HG03575 (cell line): ENCODE data around the gene MFAP2.

ENCODE experiments used
- ATAC-seq: cut with Tn5 transposase; IDR thresholded peaks from one replicate; pipeline ENCODE4 v1.9.1; 2021; ENCODE audit not compliant: unreplicated experiment, insufficient number of reproducible peaks, low FRiP score; ENCODE audit errors: extremely low read depth

MFAP2 gene

DNA sequence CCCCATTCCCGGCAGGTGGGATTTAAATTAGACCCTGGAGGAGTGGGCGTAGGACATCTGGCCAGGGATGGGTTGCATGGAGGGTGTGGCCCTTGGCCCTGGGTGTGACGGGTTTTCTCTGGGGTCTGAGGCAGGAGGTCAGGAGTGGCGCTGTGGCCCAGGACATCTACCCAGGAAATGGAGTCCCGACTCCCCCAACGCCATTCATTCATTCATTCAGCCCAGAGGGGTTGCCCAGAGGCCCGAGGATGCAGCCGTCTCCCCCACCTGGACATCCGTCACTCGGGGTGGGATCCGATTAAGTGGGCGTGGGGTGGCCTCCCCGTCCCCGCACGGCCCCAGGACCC lies 30.6 kb upstream of the MFAP2 start:
- no peak for ATAC-seq

- no peak for ATAC-seq
Measured at GRCh38 chr1:17009706-17010105, 29.3 kb upstream of the MFAP2 start.

GRCh38 chr1:17008208-17008855 lies 27.9 kb upstream of the MFAP2 start:
- no peak for ATAC-seq

- ATAC-seq = no peak
Measured at GRCh38 chr1:17007121-17007520, 26.7 kb upstream of the MFAP2 start.

- no peak for ATAC-seq
Measured at GRCh38 chr1:17005365-17005740, 24.9 kb upstream of the MFAP2 start.

DNA sequence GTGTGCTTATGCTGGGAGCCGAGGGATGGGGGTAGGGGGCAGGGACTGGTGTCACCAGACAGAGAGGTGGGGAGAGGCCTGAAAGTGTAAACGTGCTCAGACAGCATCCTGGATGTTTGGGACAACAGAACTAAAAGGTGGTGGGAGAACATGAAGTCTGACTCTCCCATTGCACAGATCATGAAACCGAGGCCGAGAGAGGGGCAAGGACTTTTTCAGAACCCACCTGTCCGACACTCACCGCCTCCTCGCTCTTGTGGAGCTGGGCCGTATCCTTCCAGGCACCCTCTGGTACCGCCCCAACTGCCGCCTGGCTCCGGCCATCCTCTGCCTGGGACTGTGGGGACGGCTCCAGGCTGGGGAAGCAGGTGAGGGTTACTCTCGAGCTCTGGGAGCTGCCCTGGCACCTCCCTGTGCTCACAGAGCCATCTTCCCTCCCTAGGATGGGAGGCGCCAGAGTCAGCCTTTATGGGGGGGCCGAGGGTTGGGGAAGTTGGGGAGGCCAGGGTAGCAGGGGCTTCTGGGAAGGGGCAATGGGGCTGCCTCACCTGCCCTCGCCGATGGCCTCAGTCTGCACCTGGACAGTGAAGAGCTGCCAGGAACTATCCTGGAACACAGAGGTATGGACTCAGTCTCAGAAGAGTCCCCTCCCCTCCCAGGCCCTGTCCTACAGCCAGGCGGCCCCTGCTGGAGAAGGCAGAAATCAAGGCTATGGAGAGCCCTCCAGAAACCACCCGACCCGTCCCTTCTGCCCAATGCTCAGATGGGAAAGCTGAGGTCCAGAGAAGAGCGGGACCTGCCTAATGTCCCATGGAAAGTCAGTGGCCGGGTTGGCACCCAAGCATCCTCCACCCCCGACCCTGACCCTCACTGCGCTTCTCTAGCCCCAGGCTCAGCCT lies 24.3 kb upstream of the MFAP2 start:
- no peak for ATAC-seq

GRCh38 chr1:17002524-17002902 lies 22.1 kb upstream of the MFAP2 start:
- no peak for ATAC-seq

DNA sequence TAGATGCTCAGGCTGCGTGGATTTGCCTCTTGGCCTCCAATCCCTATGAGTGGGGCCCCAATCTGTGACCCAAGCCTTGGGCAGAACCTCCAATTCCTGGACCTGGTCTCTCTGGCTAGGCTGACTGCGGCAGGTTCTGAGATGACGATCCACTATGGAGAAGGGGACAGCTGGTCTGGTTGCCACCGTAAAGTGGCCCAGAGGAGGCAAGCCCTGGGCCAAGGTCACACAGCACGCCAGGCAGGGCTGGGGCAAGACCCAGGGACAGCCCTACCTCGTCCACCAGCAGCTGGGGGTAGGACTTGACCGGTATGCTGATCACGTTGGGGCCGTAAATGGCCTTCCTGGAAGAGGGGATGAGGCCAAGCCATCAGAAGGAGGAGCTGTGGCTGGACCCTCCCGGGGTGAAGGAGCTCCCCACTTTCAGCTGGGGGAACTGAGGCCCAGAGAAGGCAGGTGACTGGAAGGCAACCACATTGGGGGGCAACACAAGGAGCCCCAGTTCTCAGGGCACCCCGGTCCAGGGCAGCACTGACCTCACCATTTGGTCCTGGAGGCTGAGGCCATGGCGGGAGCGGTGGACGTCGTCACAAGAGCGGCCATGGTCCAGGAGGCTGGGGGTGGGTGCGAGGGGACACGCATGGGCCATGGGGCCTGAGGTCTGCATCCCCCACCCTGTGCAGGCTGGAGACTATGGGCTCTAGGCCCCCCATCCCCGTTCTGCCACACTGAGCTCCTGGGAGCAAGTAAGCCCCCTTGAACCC lies 21.5 kb upstream of the MFAP2 start:
- ATAC-seq = no peak

- no peak for ATAC-seq
Measured at GRCh38 chr1:16999863-17000262, 19.4 kb upstream of the MFAP2 start.

DNA sequence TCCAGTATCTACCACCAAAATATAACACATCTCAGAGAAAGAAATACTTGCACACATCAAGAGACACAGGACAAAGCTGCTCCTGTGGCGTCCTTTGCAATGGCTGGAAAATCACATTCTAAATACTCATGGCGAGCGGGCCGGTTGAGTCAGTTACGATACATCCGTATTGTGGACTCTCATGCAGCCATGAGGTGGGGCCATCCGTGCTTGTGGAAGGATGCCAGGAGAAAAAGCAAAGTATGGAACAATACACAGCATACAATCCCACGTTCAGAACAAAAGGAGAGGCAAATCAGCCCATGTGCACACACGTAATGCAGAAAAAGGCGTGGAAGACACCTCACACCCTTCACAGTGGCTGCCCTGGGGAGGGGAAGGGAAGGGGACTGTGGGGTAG lies 18.2 kb upstream of the MFAP2 start:
- ATAC-seq = no peak

- no peak for ATAC-seq
Measured at GRCh38 chr1:16996845-16997244, 16.4 kb upstream of the MFAP2 start.

GRCh38 chr1:16993521-16994038 lies 13.2 kb upstream of the MFAP2 start:
- ATAC-seq = no peak

DNA sequence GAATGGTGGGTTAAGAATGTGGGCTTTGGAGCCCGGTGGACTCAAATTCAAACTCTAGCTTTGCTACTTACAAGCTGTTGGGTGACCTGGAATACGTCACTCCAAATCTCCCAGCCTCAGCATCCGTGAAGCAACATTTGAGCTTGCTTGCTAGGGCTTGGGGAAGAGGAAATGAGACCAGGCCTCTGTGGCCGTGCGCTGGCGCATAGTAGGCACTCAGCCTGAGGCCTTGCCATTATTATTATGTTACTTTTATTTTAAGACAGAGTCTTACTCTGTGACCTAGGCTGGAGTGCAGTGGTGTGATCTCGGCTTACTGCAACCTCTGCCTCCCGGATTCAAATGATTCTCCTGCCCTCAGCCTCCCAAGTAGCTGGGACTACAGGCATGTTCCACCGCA lies 12.3 kb upstream of the MFAP2 start:
- ATAC-seq = no peak

DNA sequence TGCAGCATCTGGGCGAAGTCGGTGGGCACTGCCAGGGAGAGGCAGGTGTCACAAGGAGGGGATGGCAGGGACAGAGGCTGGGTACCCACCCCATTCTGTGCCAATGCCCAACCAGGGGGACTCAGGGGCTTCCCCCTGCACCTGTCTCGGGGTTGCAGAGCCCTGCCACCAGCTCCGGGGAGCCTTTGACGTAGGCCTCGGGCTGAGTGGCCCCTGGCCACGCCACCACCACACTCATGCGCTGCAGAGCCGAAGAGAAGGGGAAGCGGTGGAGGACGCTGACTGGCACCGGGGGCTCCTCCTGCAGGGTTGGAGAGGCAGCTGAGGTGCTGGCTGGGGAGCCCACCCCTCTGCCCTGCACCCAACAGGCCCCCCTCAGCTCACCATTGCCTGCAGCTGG lies 11.7 kb upstream of the MFAP2 start:
- ATAC-seq = no peak

DNA sequence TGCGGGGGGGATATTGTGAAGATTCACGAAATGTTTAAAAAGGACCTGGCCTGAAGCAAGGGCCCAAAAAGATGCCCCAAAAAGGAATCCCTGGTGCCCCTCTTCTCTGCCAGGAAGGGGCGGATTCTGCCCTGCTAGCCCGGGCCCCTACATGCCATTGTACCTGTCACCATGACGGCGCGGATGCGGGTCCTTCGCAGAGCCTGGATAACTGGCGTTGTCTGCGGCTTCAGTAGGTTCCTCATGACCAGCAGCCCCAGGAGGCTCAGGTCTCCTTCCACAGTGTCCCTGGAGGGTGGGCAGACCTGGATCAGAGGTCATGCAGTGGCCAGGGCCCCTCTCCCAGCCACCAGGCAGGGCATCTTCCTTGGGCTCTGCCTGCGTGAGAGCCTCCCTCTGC lies 11.2 kb upstream of the MFAP2 start:
- no peak for ATAC-seq

- ATAC-seq = no peak
Measured at GRCh38 chr1:16989676-16990391, 9.4 kb upstream of the MFAP2 start.

DNA sequence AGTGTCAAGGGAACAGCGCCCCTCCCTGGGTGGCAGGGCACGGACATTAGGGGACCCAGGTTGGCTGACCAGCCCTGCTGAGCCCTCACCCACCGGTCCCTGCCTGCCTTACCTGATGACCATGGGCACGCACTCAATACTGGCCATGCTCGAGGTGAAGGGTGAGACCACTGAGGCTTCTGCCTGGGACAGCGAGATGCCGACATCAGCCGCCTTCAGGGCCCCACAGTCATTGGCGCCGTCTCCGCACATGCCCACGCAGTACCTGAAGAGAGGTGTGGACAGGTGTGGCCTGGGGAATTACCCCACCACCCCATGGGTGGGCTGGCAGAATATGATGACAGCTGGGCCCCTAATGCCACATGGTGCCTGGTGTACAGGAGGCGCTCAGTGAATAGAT lies 7.8 kb upstream of the MFAP2 start:
- no peak for ATAC-seq

GRCh38 chr1:16986962-16987361 lies 6.5 kb upstream of the MFAP2 start:
- no peak for ATAC-seq

DNA sequence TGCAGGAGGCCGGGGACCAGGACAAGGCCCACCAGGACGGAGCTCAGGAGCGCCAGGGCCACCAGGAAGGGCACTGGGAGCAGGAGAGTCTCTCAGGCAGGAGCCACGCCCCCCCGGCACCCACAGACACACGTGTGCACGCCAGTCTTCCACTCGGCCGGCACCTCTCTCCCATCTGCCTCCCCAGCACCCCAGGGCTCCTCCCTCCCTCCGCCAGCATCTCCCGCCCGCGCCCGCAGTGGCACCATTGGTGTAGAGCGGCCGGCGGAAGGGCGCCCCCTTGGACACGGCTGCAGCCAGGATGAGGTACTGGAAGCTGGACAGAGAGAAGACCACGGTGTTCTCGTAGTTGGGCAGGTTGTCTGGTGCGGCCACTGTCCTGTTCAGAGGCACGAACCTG lies 6.1 kb upstream of the MFAP2 start:
- ATAC-seq = no peak
